GM19239 (cell line): Measurements from ENCODE around the gene MPPED1.

Experiments
- DNase-seq: peaks from one replicate; pipeline ENCODE4 v3.0.0; 2011; ENCODE audit warnings: low spot score; ENCODE audit not compliant: insufficient read length
- FAIRE-seq: peaks from 2 replicates; lab custom pipeline; 2011; peaks lifted over from hg19 to GRCh38; lab: Jason Lieb, UNC

The MPPED1 gene

DNA sequence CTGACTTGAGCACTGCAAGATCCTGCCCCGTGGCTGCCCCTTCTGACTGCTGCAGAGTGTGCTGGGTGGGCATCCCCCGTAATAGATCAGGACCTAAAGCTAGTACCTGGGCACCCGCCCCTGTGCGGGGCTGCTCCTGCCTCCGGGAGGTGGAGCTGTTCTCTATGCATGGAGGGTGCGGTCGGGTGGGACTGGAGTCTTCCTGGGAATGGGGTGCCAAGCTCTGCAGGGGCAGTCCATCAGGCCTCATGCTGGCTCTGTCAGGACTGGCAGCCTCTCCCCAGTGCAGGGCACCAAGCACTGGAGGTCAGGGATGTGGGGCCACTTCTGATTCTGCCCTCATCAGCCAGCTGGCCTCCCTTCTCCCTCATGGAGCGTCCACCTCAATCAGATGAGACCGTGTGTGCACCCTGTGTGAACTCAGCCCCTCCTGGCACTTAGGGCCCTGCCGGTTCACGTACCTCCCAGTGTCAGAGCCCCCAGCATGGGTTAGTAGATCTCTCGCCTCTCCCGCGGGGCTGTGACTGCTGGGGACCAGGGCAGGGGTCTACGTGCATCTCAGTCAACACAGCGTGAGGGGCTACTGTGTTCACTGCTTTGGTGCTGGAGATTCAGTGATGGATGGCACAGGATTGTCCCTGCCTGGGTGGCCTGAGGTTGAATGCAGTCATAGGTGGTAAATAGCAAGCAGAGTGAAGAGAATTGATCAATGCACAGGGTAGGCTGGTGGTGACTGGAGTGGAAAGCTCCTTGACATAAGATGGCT is 30.8 kb downstream of the MPPED1 start:
- FAIRE-seq (no peak), DNase-seq (no peak)

DNA sequence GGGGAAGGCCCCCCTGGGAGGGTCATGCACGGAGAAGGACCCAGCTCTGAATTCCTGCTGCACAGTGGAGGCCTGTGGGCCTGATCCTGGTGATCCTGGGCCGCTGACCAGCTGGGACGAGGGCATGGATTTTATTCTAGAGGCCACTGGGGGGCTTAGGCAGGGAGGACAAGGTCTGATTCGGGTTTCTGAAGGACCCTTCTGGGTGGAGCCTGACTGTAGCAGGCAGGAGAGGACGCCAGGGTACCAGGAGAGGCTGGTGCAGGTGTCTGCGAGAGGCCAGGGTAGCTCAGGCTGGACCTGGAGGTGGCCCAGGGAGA is 31.3 kb downstream of the MPPED1 start:
- DNase-seq (no peak), FAIRE-seq (no peak)

DNA sequence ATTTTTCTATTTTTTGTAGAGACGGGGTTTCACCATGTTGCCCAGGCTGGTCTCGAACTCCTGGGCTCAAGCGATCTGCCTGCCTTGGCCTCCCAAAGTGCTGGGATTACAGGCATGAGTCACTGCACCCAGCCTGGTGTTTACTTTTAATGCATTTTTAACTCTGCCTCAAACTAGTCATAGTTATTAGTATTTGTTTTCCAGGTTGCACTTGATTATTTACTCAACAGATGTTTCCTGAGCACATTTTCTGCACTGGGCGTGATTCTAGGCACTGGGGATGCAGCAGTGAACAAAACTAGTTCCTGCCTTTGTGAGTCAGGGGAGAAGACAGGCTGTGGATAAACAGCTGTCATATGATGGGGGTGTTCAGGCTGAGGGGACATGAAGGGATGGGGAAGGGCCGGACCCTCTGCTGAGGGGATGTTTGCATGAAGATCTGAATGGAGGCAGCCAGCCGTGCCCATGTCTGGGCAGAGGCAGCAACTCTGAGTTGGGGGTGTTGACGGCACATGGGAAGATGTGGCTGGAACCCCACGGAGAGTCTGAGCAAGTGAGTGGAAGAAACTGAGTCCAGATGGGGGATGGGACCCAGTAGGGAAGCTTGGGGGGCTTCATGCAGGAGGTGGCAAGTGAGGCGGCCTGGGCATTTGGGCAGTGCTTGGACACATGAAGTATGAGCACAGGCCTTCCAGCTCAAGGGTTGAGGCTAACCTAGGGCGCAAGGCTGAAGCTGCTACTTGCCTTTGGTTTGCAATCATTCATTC is 34.4 kb downstream of the MPPED1 start:
- FAIRE-seq (no peak), DNase-seq (no peak)

DNA sequence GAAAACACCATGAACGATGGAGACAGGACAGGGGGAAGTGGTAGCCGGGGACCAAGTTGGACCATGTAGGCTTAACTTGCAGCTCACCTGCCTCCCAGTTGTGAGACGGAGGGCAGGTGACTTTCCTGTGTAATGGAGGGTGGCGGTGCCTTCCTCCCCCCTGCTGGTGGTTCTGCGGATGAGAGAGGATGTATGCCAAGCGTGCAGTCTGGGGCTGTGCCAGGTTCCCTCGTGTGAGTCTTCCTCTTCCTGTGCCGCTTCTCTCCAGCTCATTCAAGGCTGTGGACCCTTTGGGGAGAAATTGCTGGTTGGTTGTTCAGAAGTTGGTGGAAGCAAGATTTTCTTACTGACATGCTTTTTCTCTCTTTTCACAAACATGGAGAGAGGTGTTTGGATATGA is 35.1 kb downstream of the MPPED1 start:
- FAIRE-seq (no peak), DNase-seq (no peak)

DNA sequence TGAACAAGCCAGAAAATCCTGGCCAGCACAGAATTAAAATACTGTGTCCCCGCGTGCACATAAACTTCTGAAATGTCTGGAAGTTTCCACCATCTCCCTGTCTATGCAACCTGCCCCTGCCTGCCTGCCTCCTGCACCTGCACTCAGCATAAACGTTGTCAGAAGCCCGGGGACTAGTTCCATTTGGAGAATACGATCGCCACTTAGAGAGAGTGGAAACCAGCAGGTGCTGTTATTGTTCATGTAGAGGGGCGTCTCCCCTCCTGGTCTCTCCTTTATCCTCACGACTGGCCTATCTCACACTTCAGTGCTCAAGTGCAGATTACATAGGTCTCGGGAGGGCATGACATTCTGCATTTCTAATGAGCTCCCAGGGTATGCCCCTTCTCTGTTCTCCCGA is 35.6 kb downstream of the MPPED1 start:
- DNase-seq, result no peak
- no peak for FAIRE-seq

DNA sequence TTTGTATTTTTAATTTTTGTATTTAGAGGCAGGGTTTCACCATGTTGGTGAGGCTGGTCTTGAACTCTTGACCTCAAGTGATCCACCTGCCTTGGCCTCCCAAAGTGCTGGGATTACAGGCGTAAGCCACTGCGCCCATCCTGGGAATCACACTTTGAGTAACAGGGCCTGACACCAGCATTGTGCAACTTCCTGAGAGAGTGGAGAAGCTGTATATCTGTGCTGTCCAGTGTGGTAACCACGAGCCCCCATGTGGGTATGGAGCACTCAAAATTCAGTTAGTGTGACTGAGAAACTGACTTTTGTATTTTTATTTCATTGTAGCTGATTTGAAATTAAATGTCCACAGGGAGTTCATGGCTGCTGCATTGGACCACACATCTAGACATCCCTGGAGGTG is 36.2 kb downstream of the MPPED1 start:
- DNase-seq, result no peak
- FAIRE-seq, result no peak

DNA sequence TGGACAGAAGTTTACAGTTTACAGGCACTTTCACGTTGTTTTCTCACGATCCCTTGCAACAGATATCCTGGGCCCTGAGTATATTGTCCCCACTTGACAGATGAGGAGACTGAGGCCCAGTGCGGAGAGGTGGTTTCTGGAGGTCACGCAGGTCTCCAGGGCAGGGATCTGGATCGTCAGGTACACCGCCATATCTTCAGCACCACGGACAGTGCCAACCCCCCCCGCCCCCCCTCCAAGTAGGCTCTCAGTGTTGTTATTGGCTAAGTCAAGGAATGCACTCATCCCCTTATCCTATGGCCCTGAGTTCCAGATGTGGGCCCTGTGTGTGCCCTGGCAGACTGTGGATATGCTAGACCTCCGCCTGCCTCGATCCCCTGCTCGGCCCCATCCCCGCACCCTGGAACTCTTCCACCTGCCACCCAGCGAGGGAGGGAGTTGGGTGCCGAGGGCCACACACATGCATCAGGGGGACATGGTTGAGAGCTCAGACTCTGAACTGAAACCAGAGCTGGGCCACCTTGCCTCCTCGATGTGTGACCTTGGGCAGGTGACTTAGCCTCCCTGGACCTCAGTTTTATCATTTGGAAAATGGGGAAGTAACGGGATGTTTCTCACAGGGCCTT is 37.5 kb downstream of the MPPED1 start:
- DNase-seq (no peak), FAIRE-seq (no peak)

DNA sequence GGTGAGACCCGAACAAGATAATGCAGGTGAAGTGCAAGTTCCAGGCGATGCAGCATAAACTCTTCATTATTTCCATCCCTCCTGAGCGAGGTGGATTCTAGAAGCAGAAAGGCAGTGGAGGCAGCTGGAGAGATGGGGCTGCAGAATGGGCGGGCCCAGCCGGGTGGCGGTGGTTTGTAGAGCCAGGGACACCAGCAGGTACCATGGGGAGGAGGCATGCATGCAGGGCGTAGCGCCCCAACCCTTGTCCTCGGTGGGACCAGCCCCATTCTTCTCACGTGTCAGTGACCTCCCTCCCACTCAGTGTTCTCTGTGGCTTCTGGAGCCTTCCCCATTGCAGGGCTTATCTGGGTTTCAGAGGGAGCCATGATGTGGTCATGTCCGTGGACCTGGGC is 38.0 kb downstream of the MPPED1 start:
- DNase-seq (no peak), FAIRE-seq (no peak)

DNA sequence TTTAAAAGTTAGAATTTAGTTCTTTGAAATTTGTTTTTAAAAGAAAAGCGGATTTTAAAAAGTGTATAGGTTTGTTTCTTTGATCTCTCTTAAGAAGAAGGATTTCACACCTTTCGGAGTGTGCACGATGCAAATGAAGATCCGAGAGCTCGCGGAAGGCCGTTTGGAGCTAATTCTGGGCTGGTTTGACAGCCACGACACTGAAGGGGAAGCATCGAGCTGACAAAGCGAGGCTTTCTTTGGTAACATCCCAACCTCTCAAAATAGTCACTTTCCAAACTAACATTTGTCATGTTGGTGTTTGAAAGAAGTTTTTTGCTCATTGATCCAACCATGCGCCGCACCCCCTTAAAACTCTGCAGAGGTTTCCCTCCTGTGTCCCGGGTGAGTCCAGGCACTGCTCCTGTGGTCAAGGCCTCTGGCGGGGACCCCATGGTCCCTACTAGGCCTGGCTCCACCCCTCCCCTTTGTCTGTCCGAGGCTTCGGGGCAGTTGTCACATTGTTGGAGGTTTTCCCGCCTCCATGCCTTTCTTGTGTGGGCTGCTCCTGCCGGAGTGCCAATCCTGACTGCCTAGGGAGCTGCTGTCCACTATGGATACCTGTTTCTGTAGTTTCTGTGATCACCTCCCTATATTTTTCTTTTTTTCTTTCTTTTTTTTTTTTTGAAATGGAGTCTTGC is 39.7 kb downstream of the MPPED1 start:
- DNase-seq (no peak), FAIRE-seq (no peak)

DNA sequence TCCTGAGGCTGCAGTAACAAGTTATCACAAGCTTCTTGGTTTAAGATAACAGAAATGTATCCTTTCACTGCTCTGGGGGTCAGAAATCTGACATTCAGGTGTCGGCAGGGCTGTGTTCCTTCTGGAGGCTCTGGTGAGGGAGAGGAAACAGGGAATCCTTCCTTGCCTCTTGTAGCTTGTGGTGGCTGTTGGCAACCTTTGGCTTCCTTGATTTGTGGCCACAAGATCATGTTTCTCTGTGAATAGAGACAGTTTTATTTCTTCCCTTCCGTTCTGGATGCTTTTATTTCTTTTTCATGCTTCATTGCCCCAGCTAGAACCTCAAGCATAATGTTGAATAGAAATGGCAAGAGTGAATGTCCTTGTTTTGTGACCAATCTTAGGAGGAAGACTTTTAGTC is 44.0 kb downstream of the MPPED1 start:
- no peak for FAIRE-seq

DNA sequence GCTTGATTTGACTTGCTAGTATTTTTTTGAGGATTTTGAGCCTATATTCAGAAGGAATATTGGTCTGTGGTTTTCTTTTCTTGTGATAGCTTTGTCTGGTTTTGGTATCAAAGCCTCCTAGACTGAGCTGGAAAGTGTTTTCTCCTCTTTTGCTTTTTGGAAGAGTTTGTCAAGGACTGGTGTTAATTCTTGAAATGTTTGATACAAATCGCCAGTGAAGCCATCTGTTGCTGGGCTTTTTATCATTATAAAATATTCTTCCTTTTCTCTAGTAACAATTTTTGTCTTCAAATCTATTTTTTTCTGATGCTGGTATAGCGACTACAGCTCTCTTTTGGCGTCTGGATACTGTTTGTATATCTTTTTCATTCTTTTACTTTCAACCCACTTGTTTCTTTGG is 45.2 kb downstream of the MPPED1 start:
- no peak for FAIRE-seq

More for the DNA sequence above, 44.0 kb downstream of the MPPED1 start:
- no peak for DNase-seq

DNA sequence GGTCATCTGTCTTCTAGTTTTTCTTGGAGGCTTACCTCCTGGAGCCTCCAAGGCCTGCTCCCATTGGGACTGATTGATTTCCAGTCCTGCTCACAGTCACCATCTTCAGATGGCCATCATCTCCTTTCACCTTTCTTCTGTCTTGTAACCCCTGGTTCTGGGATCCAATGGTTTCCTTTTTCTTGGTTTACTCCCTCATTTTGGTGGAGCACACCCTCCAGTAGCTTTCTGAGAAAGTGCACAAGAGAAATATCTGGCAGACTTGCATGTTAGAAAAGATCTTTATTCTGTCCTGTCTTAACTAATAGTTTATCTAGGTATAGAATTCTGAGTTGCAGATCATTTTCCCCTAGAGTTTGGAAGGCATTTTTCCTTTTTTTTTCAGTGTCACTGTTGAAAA is 50.9 kb downstream of the MPPED1 start:
- DNase-seq, result no peak
- FAIRE-seq, result no peak

More for the DNA sequence above, 45.2 kb downstream of the MPPED1 start:
- DNase-seq, result no peak

DNA sequence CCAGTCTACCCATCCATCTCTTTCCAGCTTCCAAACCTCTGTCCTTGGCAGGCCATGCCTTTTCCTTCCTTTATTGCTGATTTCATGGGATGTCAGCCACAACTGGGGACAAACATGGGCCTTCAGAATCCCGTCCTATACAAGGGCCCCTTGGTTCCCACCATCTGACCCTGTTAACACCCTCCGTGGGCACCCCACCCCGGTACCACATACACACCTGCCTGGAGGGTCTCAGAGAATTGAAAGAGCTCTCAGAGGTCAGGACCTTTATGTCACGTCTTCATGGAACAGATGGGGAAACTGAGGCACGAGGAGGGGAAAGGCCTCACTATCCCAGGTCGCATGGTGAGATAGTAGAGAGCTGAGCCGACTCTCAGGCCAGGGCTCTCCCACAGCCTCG is 53.0 kb downstream of the MPPED1 start:
- DNase-seq, result no peak
- no peak for FAIRE-seq

DNA sequence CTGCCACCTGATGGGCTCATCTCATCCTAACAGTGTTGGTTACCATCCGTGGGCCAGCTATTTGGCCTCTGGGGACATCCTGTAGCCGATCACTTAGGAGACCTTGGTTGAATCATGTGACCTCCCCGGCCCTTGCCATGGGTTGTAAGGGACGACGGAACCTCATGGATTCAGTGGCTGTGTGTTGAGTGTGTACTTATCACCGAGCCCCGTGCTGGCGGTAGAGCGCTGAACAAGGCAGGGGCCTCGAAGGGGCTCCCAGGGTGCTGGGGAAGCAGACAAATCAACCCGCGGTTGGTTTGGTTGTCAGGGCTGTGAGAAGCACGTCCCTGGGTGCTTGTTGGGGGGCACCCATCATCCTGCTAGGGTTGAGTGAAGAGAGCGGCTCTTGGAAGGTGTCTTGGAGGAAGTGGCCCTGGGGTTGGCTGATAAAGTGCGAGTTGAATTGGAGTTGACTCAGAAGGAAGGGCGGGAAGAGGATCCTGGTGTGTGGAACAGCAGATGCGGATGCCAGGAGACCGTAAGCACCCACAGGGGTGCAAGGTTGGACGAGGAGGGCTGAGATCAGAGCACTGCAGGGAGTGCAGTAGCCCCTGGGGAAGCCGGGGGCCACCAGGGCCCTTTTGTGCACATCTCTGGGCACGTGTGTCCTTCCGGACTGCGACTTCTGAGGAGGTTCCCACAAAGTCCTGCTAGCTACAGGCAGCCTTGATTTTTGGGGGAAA is 53.6 kb downstream of the MPPED1 start:
- FAIRE-seq, result no peak

DNA sequence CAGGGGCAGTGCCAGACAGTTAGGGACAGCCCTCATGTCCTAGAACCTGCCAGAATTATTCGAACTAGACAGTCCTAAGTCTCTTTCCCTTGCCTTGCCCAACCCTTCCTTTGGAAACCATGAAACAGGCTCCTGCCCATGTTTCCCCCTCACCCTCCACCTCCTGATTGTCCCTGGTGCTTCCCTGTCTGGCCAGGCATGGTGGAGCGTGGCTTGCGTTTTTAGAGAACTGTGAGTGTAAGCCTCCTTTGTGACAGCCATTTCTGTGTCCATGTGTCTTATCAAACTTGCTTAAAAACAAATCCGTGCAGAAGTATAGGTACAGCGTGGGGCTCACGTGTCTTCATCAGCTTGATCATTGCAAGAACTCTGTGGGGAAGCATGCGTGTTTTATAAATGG is 54.9 kb downstream of the MPPED1 start:
- FAIRE-seq, result no peak
- DNase-seq, result no peak

More for the DNA sequence above, 53.6 kb downstream of the MPPED1 start:
- DNase-seq, result no peak

DNA sequence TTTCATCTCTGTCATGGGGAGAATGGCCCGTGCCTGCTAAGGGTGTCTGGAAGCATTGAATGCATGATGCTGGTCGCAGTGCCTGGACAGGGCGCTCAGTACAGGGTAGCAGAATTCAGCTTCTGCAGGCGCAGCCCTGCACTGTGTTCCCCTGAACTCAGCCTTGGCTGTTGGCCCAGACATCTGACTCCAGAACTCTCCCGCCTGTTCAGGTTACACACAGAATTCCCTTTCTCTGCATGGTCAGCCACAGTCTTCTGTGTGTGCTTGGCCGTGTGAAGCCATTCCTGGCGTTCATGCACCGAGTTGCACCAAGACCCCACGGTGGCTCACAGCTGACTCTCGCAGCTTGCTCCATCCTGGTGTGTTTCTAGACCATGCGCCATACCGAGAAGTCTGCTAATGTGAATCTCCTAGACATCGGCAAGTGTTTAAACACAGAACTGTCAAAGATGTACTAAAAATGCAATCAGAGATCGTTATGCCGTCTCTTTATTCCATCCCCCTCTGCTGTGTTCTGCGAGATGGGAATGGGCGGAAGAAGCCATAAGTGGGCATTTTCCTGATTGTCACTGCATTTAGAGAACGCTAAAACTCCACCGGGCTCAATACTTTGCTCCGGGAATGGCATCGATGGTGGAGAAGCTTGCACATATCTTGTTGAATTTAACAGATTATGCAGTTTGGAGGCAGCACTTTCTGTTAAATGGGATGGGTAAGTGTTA is 55.6 kb downstream of the MPPED1 start:
- FAIRE-seq (no peak), DNase-seq (no peak)

DNA sequence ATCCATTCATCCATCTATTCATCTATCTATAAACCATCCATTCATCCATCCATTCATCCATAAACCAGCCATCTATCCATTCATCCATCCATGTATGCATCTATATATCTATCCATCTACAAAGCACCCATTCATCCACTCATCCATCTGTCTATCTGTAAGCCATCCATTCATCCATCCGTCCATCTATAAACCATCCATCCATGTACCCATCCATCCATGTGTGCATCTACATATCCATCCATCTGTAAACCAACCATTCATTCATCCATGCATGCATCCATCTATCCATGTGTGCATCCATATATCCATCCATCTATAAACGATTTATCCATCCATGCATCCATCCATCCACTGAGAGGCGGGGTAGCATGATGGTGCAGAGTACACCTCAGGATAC is 58.4 kb downstream of the MPPED1 start:
- FAIRE-seq, result no peak
- no peak for DNase-seq

DNA sequence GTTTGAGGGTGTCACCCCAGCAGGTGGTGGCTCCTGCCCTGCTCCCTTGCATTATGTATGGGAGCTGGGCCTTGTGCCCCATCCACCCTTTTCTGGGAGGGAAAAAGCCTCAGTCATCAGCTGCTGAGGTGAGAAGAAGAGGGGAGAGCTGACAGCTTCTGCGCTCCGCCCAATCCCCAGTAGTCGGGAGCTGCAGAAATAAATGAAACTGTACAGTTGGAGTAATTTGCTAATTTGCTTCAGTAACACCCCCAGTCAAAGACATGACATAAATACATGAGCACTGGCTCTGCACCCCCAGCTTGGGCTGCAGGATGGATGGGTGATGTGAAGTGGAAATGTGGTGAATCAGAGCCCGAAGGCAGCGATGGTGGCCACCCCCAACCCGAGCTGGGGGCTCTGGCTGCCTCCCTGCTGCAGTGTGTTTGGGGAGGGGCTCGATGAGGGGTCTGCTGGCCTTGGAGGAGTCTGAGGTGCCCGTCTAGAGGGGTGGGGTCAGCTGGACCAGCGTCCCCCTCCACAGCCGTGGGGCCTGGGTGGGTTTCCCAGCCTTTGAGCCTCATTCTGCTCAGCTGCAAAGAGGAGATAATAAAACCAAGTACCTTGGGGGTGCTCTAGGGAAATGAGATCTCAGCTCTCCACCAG is 59.2 kb downstream of the MPPED1 start:
- DNase-seq, result no peak
- no peak for FAIRE-seq

DNA sequence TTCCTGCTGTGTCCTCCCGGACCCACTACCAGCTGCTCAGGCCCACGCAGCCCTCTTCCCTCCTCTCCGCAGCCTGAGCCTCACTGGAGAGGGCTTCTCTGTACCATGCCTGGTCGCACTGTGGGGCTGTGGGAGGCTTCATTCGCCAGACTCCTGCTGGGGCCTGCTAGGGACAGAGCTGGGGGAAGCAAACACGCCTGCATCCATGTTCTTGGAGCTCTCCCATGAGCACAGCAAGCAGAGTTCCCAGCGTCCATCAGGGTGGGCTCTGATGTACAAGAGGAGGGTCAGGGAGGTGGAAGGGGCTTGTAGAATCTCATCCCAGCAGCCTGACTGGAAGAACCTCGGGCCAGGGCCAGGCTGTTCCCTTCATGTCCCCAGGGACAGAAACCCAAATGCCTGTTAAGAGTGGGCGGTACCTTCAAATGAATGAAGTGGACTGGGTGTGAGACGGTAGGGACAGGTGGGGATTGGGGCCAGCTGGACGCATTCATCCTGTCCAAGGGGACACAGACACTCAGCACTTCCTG is 59.9 kb downstream of the MPPED1 start:
- DNase-seq (no peak), FAIRE-seq (no peak)
